HL-60 (cell line): ENCODE measurements around the gene PCSK1.
"Not testable (repeated sequence)": the region's sequence is repeated elsewhere in the genome, so short reads cannot be mapped to it uniquely, and the experiment has no call there.

ENCODE experiments used
- DNase-seq, 2 experiments: peaks; one replicate each; pipeline ENCODE4 v3.0.0-alpha.2; 2010 to 2020; ENCODE audit warnings: low read depth in 1 of 2, low spot score in 1 of 2
- H3K27ac ChIP-seq: fragments of 250-450 bp; sonication (Bioruptor Pico); replicated peaks from 2 replicates; pipeline ENCODE4 v1.5.1; 2020; ENCODE audit warnings: mild to moderate bottlenecking, moderate library complexity
- H3K27me3 ChIP-seq: fragments of 250-450 bp; sonication (Bioruptor Pico); 2 replicates; pipeline ENCODE4 v1.5.1; 2021; ENCODE audit warnings: mild to moderate bottlenecking, moderate library complexity; ENCODE audit not compliant: insufficient read depth, poor library complexity, severe bottlenecking
- H3K4me3 ChIP-seq: replicated peaks from 2 replicates; pipeline ENCODE4 v1.5.1; 2011; ENCODE audit warnings: mild to moderate bottlenecking, control low read depth, low read length; ENCODE audit not compliant: insufficient read depth
- CTCF ChIP-seq: IDR thresholded peaks from one replicate; pipeline ENCODE4 v1.5.1; 2011; ENCODE audit warnings: low read length, control low read depth, inconsistent platforms; ENCODE audit not compliant: insufficient read depth
- GABPA ChIP-seq: IDR thresholded peaks from 2 replicates; pipeline ENCODE4 v1.6.1; 2012; ENCODE audit warnings: low read depth
- POLR2AphosphoS5 ChIP-seq: IDR thresholded peaks from 2 replicates; pipeline ENCODE4 v1.6.1; 2012; ENCODE audit warnings: low read depth
- REST ChIP-seq: IDR thresholded peaks from 2 replicates; pipeline ENCODE4 v1.6.1; 2012; ENCODE audit warnings: low read depth; ENCODE audit not compliant: insufficient replicate concordance
- SPI1 ChIP-seq: IDR thresholded peaks from 2 replicates; pipeline ENCODE4 v1.6.1; 2012; ENCODE audit warnings: low read depth, mild to moderate bottlenecking, borderline replicate concordance

The PCSK1 gene

GRCh38 chr5:96370976-96371375, 62.1 kb downstream of the PCSK1 start:
- DNase-seq, result no peak

GRCh38 chr5:96367337-96367736, 65.7 kb downstream of the PCSK1 start:
- not testable (repeated sequence) for DNase-seq, H3K27ac ChIP-seq

More at GRCh38 chr5:96370976-96371375, 62.1 kb downstream of the PCSK1 start:
- no peak for TF ChIP-seq REST
- no peak for TF ChIP-seq CTCF
- TF ChIP-seq GABPA, result no peak
- TF ChIP-seq SPI1, result no peak
- no peak for TF ChIP-seq POLR2AphosphoS5
- no peaks in the 10 kb centered on the region for H3K27me3 ChIP-seq
- no peak overlapping the region for H3K4me3 ChIP-seq
- H3K27ac ChIP-seq, result no peak overlapping the region

GRCh38 chr5:96354237-96354636, 78.8 kb downstream of the PCSK1 start:
- H3K4me3 ChIP-seq, result no peak overlapping the region
- DNase-seq, result no peak
- no peaks in the 10 kb centered on the region for H3K27me3 ChIP-seq
- no peak for TF ChIP-seq POLR2AphosphoS5
- TF ChIP-seq REST, result no peak
- no peak for TF ChIP-seq SPI1
- no peak for TF ChIP-seq CTCF
- TF ChIP-seq GABPA, result no peak
- no peak overlapping the region for H3K27ac ChIP-seq

More at GRCh38 chr5:96367337-96367736, 65.7 kb downstream of the PCSK1 start:
- not testable (repeated sequence) for H3K4me3 ChIP-seq, H3K27me3 ChIP-seq

- no peak for TF ChIP-seq SPI1
- no peak for TF ChIP-seq POLR2AphosphoS5
- TF ChIP-seq REST, result no peak
- TF ChIP-seq CTCF, result no peak
- no peak for TF ChIP-seq GABPA
- Histone ChIP-seq H3K27me3 (no peaks in the 10 kb centered on the region), H3K27ac (no peak overlapping the region), H3K4me3 (no peak overlapping the region)
- no peak for DNase-seq
Observed at GRCh38 chr5:96353220-96353619, 79.8 kb downstream of the PCSK1 start.
